H9 (cell line): ENCODE measurements around the gene SLC22A13. TPM values are rescaled to one million over a fixed set of nuclear protein-coding genes. Genes with fewer than 3 reads are reported as not detected.

Experiments
- DNase-seq: peaks from one replicate; pipeline ENCODE4 v3.0.0-alpha.2; 2017
- H2AFZ ChIP-seq: one replicate; pipeline ENCODE4 v1.6.1; 2013; ENCODE audit warnings: mild to moderate bottlenecking, low read length, control low read depth, moderate library complexity
- H2AK5ac ChIP-seq: 2 replicates; pipeline ENCODE4 v1.6.1; 2013; ENCODE audit warnings: low read length, control low read depth, mixed read lengths; ENCODE audit not compliant: insufficient read length
- H2BK120ac ChIP-seq: one replicate; pipeline ENCODE4 v1.6.1; 2013; ENCODE audit warnings: low read depth, mild to moderate bottlenecking, low read length, control low read depth, inconsistent platforms; ENCODE audit not compliant: poor library complexity, severe bottlenecking
- H2BK12ac ChIP-seq: 2 replicates; pipeline ENCODE4 v1.6.1; 2013; ENCODE audit warnings: low read length, control low read depth, mixed read lengths, low read depth; ENCODE audit not compliant: insufficient read length
- H2BK15ac ChIP-seq: 2 replicates; pipeline ENCODE4 v1.6.1; 2013; ENCODE audit warnings: low read depth, low read length, control low read depth
- H2BK20ac ChIP-seq: one replicate; pipeline ENCODE4 v1.6.1; 2013; ENCODE audit warnings: low read depth, mild to moderate bottlenecking, low read length, control low read depth, inconsistent platforms; ENCODE audit not compliant: poor library complexity, severe bottlenecking
- H2BK5ac ChIP-seq: 2 replicates; pipeline ENCODE4 v1.6.1; 2013; ENCODE audit warnings: low read length, control low read depth, mixed read lengths; ENCODE audit not compliant: insufficient read length
- H3K14ac ChIP-seq: 2 replicates; pipeline ENCODE4 v1.6.1; 2013; ENCODE audit warnings: low read length, control low read depth; ENCODE audit not compliant: insufficient read depth
- H3K18ac ChIP-seq: 2 replicates; pipeline ENCODE4 v1.6.1; 2013; ENCODE audit warnings: low read depth, mild to moderate bottlenecking, mixed read lengths, low read length, control low read depth; ENCODE audit not compliant: insufficient read length
- H3K23ac ChIP-seq: 2 replicates; pipeline ENCODE4 v1.6.1; 2013; ENCODE audit warnings: low read length, control low read depth, mixed read lengths, low read depth; ENCODE audit not compliant: insufficient read length
- H3K23me2 ChIP-seq: 2 replicates; pipeline ENCODE4 v1.6.1; 2013; ENCODE audit warnings: low read depth, mild to moderate bottlenecking, mixed read lengths, low read length, control low read depth; ENCODE audit not compliant: insufficient read length, poor library complexity, severe bottlenecking
- H3K27ac ChIP-seq: 2 replicates; pipeline ENCODE4 v1.5.1; 2013; ENCODE audit warnings: low read length, control low read depth, mixed read lengths, low read depth; ENCODE audit not compliant: insufficient read length
- H3K27me3 ChIP-seq: 2 replicates; pipeline ENCODE4 v1.6.1; 2013; ENCODE audit warnings: low read length, control low read depth, inconsistent platforms; ENCODE audit not compliant: insufficient read depth
- H3K4ac ChIP-seq: 2 replicates; pipeline ENCODE4 v1.6.1; 2013; ENCODE audit warnings: low read depth, mild to moderate bottlenecking, control low read depth, inconsistent platforms, low read length, moderate library complexity
- H3K4me1 ChIP-seq: 2 replicates; pipeline ENCODE4 v1.6.1; 2013; ENCODE audit warnings: low read length, control low read depth, inconsistent platforms; ENCODE audit not compliant: insufficient read depth
- H3K4me2 ChIP-seq: 2 replicates; pipeline ENCODE4 v1.6.1; 2013; ENCODE audit warnings: low read length, control low read depth, mixed read lengths; ENCODE audit not compliant: insufficient read length, insufficient read depth
- H3K56ac ChIP-seq: 2 replicates; pipeline ENCODE4 v1.6.1; 2013; ENCODE audit warnings: low read depth, mild to moderate bottlenecking, mixed read lengths, low read length, control low read depth; ENCODE audit not compliant: insufficient read length
- H3K79me1 ChIP-seq: 2 replicates; pipeline ENCODE4 v1.6.1; 2013; ENCODE audit warnings: low read depth, mild to moderate bottlenecking, moderate library complexity, low read length, control low read depth, inconsistent platforms; ENCODE audit not compliant: insufficient read depth, poor library complexity, severe bottlenecking
- H3K79me2 ChIP-seq: 2 replicates; pipeline ENCODE4 v1.6.1; 2013; ENCODE audit warnings: low read length, control low read depth, inconsistent platforms; ENCODE audit not compliant: insufficient read depth
- H3K9ac ChIP-seq: 2 replicates; pipeline ENCODE4 v1.6.1; 2013; ENCODE audit warnings: low read length, control low read depth, mixed read lengths; ENCODE audit not compliant: insufficient read length; ENCODE audit errors: extremely low read depth
- H3K9me3 ChIP-seq: one replicate; pipeline ENCODE4 v1.6.1; 2013; ENCODE audit warnings: low read depth, low read length, inconsistent platforms; ENCODE audit not compliant: control insufficient read depth
- H3T11ph ChIP-seq: one replicate; pipeline ENCODE4 v1.6.1; 2013; ENCODE audit warnings: mild to moderate bottlenecking, low read length, control low read depth, inconsistent platforms
- H4K20me1 ChIP-seq: one replicate; pipeline ENCODE4 v1.6.1; 2013; ENCODE audit not compliant: control insufficient read depth, insufficient read length, insufficient read depth
- H4K5ac ChIP-seq: 2 replicates; pipeline ENCODE4 v1.6.1; 2013; ENCODE audit warnings: low read depth, mild to moderate bottlenecking, mixed read lengths, low read length, control low read depth; ENCODE audit not compliant: insufficient read length
- H4K8ac ChIP-seq: replicated peaks from 2 replicates; pipeline ENCODE4 v1.6.1; 2013; ENCODE audit warnings: low read length, control low read depth, mixed read lengths, low read depth; ENCODE audit not compliant: insufficient read length
- H4K91ac ChIP-seq: 2 replicates; pipeline ENCODE4 v1.6.1; 2013; ENCODE audit warnings: low read depth, mild to moderate bottlenecking, moderate library complexity, mixed read lengths, low read length, control low read depth; ENCODE audit not compliant: insufficient read length
- H3K27ac Mint-ChIP-seq, 3 experiments: 2 replicates in 2 of 3; 3 replicates in 1 of 3; pipeline ENCODE4 v1.8.0; 2020 to 2021; ENCODE audit warnings: mixed read lengths in 3 of 3, mild to moderate bottlenecking in 1 of 3, moderate library complexity in 1 of 3
- H3K27me3 Mint-ChIP-seq: 2 replicates; pipeline ENCODE4 v1.8.0; 2021; ENCODE audit warnings: low read depth, mild to moderate bottlenecking, moderate library complexity, mixed read lengths
- H3K36me3 Mint-ChIP-seq, 3 experiments: 2 replicates in 2 of 3; 3 replicates in 1 of 3; pipeline ENCODE4 v1.8.0; 2020 to 2021; ENCODE audit warnings: low read depth in 3 of 3, mixed read lengths in 3 of 3; ENCODE audit not compliant: insufficient read depth in 1 of 3
- H3K4me1 Mint-ChIP-seq, 2 experiments: 2 replicates each; pipeline ENCODE4 v1.8.0; 2020; ENCODE audit warnings: mixed read lengths in 2 of 2
- H3K4me3 Mint-ChIP-seq, 2 experiments: 2 replicates in 1 of 2; 3 replicates in 1 of 2; pipeline ENCODE4 v1.8.0; 2020 to 2021; ENCODE audit warnings: mild to moderate bottlenecking in 2 of 2, mixed read lengths in 2 of 2, moderate library complexity in 1 of 2
- H3K9me3 Mint-ChIP-seq, 2 experiments: 2 replicates in 1 of 2; 3 replicates in 1 of 2; pipeline ENCODE4 v1.8.0; 2020; ENCODE audit warnings: mild to moderate bottlenecking in 2 of 2, mixed read lengths in 2 of 2, moderate library complexity in 1 of 2
- CTCF ChIP-seq: fragments of 200-600 bp; sonication (generic); conservative IDR thresholded peaks from 3 replicates; pipeline ENCODE4 v1.8.0; 2021; ENCODE audit warnings: antibody characterized with exemption, mild to moderate bottlenecking
- WGBS: extraction: QIAGEN DNeasy Blood & Tissue Kit; methylation state at CpG from one replicate; pipeline ENCODE4 v1.1.7; 2013; ENCODE audit warnings: missing lambda C conversion rate, low lambda C conversion rate, mixed read lengths; ENCODE audit not compliant: insufficient read length; ENCODE audit errors: extremely low coverage; 5-methylcytosine and 5-hydroxymethylcytosine counted together
- total RNA-seq: library from RNA; stranded (reverse); gene quantifications from 2 replicates; pipeline ENCODE4 v1.2.1, GENCODE V29; 2021

The SLC22A13 gene
- total RNA-seq, 1 experiment from 2014 or later = not detected

GRCh38 chr3:38221005-38221404 lies 44.6 kb upstream of the SLC22A13 start:
- WGBS = no CpG with 5 or more reads among the region's 1 CpG
- H2AK5ac ChIP-seq = no peak overlapping the region

More at GRCh38 chr3:38221005-38221404, 44.6 kb upstream of the SLC22A13 start:
- no peak overlapping the region for H3K23ac ChIP-seq
- H2BK15ac ChIP-seq = no peak overlapping the region
- H2BK120ac ChIP-seq = no peak overlapping the region
- no peak overlapping the region for H3K9ac ChIP-seq
- H3K4me2 ChIP-seq = no peak overlapping the region
- H3K79me1 ChIP-seq = no peaks in the 10 kb centered on the region
- H3K27ac ChIP-seq = no peak overlapping the region
- Mint-ChIP-seq H3K27ac (no peak overlapping the region), H3K9me3 (no peaks in the 10 kb centered on the region), H3K27me3 (no peaks in the 10 kb centered on the region), H3K4me1 (no peaks in the 10 kb centered on the region), H3K4me3 (no peak overlapping the region), H3K36me3 (peaks cover 11 to 50% (median 40%) of the 10 kb centered on the region in 3 experiments; a peak in 6 of 7 replicates)
- no peaks in the 10 kb centered on the region for H3K4me1 ChIP-seq
- no peak overlapping the region for H4K8ac ChIP-seq
- no peak overlapping the region for H2BK12ac ChIP-seq
- no peaks in the 10 kb centered on the region for H3K27me3 ChIP-seq
- H3T11ph ChIP-seq = no peak overlapping the region
- no peak overlapping the region for H3K18ac ChIP-seq
- no peaks in the 10 kb centered on the region for H3K9me3 ChIP-seq
- no peak overlapping the region for H4K91ac ChIP-seq
- H3K79me2 ChIP-seq = no peaks in the 10 kb centered on the region
- DNase-seq = no peak
- no peak overlapping the region for H2AFZ ChIP-seq
- no peaks in the 10 kb centered on the region for H3K23me2 ChIP-seq
- H2BK20ac ChIP-seq = no peak overlapping the region
- H3K14ac ChIP-seq = no peak overlapping the region
- H2BK5ac ChIP-seq = no peak overlapping the region
- no peak for TF ChIP-seq CTCF
- no peak overlapping the region for H3K4ac ChIP-seq
- H4K20me1 ChIP-seq = no peaks in the 10 kb centered on the region
- no peak overlapping the region for H4K5ac ChIP-seq
- no peak overlapping the region for H3K56ac ChIP-seq
